Measurements from ENCODE around the gene RNASEH1. TPM values are rescaled to one million over a fixed set of nuclear protein-coding genes. Genes with fewer than 3 reads are reported as not detected.
A peak's percentile ranks its signal among the peaks of the same experiment; 100 is the strongest.

Gene RNASEH1
- total and polyA plus RNA-seq, 2 of the 13 experiments (the other 11 are each of a cell fraction or from before 2014, with no cell fraction given): 14.5 to 57.4 TPM

GRCh38 chr2:3581367-3582262 is 23.5 kb upstream of the RNASEH1 start (continued):
- peak; percentile 25; the same call in 1 of the 2 replicates for TF ChIP-seq ZBTB4 (CRISPR knock-in tag; IDR thresholded peaks at IDR 0.05; ENCODE audit: borderline replicate concordance)
- TF ChIP-seq ZNF143 (CRISPR knock-in tag; IDR thresholded peaks at IDR 0.05): no peak
- TF ChIP-seq ZBTB38 (CRISPR knock-in tag; IDR thresholded peaks at IDR 0.05): peak; percentile 47
- TF ChIP-seq AGO2 (optimal IDR thresholded peaks at IDR 0.05; ENCODE audit: low read depth, low read length): peak; percentile 78
- TF ChIP-seq LCORL (IDR thresholded peaks at IDR 0.05): peak; percentile 96
- no peak for TF ChIP-seq LCORL (CRISPR knock-in tag; IDR thresholded peaks at IDR 0.05)
- TF ChIP-seq TSC22D2 (CRISPR knock-in tag; IDR thresholded peaks at IDR 0.05; ENCODE audit: borderline replicate concordance): no peak
- TF ChIP-seq POLR2G (IDR thresholded peaks at IDR 0.05; ENCODE audit: low read depth, low read length): peak; percentile 67; the same call in 1 of the 2 replicates
- peak; percentile 50 for TF ChIP-seq MBD4 (IDR thresholded peaks at IDR 0.05; ENCODE audit: borderline replicate concordance, low read length)
- TF ChIP-seq ZMYM2 (CRISPR knock-in tag; IDR thresholded peaks at IDR 0.05): no peak
- no peak for TF ChIP-seq ATF3 (CRISPR knock-in tag; IDR thresholded peaks at IDR 0.05)
- peak; percentile 48; the same call in 1 of the 2 replicates for TF ChIP-seq ZNF841 (CRISPR knock-in tag; IDR thresholded peaks at IDR 0.05; ENCODE audit: borderline replicate concordance)
- 0 out of 2 replicates have a peak, but pooled peaks have one; percentile 27 for TF ChIP-seq ZNF589 (CRISPR knock-in tag; conservative IDR thresholded peaks at IDR 0.05)
- no peak for TF ChIP-seq YY1 (IDR thresholded peaks at IDR 0.05; ENCODE audit: insufficient read depth, insufficient replicate concordance, low read depth, low read length)
- peak; percentile 90 for TF ChIP-seq RBM22 (optimal IDR thresholded peaks at IDR 0.05; ENCODE audit: low read length)
- TF ChIP-seq, protein P1, sequence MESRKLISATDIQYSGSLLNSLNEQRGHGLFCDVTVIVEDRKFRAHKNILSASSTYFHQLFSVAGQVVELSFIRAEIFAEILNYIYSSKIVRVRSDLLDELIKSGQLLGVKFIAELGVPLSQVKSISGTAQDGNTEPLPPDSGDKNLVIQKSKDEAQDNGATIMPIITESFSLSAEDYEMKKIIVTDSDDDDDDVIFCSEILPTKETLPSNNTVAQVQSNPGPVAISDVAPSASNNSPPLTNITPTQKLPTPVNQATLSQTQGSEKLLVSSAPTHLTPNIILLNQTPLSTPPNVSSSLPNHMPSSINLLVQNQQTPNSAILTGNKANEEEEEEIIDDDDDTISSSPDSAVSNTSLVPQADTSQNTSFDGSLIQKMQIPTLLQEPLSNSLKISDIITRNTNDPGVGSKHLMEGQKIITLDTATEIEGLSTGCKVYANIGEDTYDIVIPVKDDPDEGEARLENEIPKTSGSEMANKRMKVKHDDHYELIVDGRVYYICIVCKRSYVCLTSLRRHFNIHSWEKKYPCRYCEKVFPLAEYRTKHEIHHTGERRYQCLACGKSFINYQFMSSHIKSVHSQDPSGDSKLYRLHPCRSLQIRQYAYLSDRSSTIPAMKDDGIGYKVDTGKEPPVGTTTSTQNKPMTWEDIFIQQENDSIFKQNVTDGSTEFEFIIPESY (CRISPR knock-in tag; IDR thresholded peaks at IDR 0.05): peak; percentile 83
- TF ChIP-seq XRCC5 (optimal IDR thresholded peaks at IDR 0.05; ENCODE audit: low read length): peak; percentile 32
- TF ChIP-seq POLR2A (IDR thresholded peaks at IDR 0.05; ENCODE audit: insufficient read depth in 1 of 2, low read depth in 2 of 2, low read length in 2 of 2): peak; percentile 9 to 37; a peak in 2 of 4 replicates
- TF ChIP-seq MAFG (CRISPR knock-in tag; IDR thresholded peaks at IDR 0.05): no peak

Measured in HepG2 (cell line).